Epithelial cell of proximal tubule (primary cell): ENCODE results near the gene SPC25. TPM values are rescaled to one million over a fixed set of nuclear protein-coding genes. Genes with fewer than 3 reads are reported as not detected.

Source experiments
- DNase-seq: peaks from one replicate; pipeline ENCODE4 v3.0.0-alpha.2; 2011; ENCODE audit warnings: low read depth
- H3K4me3 ChIP-seq: 2 replicates; pipeline ENCODE4 v1.5.1; 2011; ENCODE audit warnings: low read depth, mild to moderate bottlenecking, low read length
- total RNA-seq: library from RNA; depleted of rRNA; stranded (reverse); fragments of >200 nt; gene quantifications from 2 replicates; pipeline ENCODE4 v1.2.3, GENCODE V29; 2015
- TF ChIP-seq, protein P1 (sequence below): conservative IDR thresholded peaks from 2 replicates; pipeline ENCODE4 v1.5.1; 2012; ENCODE audit warnings: low read depth, mild to moderate bottlenecking, low read length

The SPC25 gene
- total RNA-seq, 1 donor from 2014 or later: 39.7 TPM

DNA sequence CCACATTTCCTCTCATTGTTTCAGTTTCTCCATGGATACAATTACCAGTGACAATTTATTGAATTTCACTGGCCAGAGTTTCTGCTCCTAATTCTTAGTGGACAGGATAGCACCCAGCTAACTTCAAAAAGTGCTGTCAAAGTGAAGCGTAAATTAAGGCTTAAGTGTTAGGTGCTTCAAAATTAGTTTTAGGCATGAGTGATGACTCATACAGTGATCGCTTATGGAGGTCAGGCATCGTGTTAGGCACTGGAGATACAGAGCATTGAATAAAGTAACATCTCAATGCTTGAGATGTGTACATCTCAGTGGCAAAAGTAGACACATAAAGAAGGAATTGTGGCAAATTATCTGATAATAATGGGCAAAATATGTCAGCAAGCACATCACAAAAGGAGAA lies 47.0 kb downstream of the SPC25 start:
- TF ChIP-seq, protein P1, sequence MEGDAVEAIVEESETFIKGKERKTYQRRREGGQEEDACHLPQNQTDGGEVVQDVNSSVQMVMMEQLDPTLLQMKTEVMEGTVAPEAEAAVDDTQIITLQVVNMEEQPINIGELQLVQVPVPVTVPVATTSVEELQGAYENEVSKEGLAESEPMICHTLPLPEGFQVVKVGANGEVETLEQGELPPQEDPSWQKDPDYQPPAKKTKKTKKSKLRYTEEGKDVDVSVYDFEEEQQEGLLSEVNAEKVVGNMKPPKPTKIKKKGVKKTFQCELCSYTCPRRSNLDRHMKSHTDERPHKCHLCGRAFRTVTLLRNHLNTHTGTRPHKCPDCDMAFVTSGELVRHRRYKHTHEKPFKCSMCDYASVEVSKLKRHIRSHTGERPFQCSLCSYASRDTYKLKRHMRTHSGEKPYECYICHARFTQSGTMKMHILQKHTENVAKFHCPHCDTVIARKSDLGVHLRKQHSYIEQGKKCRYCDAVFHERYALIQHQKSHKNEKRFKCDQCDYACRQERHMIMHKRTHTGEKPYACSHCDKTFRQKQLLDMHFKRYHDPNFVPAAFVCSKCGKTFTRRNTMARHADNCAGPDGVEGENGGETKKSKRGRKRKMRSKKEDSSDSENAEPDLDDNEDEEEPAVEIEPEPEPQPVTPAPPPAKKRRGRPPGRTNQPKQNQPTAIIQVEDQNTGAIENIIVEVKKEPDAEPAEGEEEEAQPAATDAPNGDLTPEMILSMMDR: no peak
- DNase-seq: no peak
- no peak overlapping the region for H3K4me3 ChIP-seq

DNA sequence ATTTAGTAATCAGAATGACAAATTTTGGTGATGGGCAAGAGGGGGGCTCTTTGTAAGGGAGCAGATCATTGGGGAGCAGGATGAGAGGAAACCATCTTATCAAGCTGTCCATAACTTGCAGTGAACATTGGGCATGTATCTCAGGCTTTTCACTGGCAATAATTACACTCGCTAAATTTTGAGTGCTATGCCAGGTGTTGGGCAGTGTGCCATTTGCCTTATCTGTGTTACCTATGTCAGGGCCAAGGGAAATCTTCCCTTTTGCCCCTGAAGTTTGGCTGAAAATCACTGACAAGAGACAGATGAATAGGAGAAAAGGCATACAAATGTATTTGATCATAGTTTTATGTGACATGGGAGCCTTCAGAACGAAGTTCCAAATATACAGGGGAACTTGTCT lies 48.8 kb downstream of the SPC25 start:
- DNase-seq: no peak

DNA sequence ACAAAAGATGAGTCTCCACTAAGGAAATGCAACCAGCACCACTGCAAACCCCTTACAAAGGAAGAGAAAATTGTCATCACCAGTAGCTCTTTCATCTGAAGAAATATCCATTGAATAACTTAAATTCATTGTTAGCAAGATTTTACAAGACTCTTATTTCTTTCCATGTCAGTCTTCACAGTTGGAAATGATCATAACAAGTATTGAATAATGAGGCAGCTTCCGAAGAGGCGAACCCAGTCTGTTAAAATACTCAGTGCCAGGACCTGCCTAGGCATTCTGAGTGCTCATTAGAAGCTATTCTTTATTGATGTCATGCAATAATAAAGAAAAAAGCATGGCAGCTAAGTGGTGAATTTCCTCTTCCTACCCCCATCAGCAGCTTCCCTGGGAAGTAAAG lies 54.3 kb downstream of the SPC25 start:
- no peak overlapping the region for H3K4me3 ChIP-seq
- TF ChIP-seq, protein P1: no peak
- no peak for DNase-seq

More for the DNA sequence above, 48.8 kb downstream of the SPC25 start:
- H3K4me3 ChIP-seq: no peak overlapping the region
- TF ChIP-seq, protein P1: no peak

DNA sequence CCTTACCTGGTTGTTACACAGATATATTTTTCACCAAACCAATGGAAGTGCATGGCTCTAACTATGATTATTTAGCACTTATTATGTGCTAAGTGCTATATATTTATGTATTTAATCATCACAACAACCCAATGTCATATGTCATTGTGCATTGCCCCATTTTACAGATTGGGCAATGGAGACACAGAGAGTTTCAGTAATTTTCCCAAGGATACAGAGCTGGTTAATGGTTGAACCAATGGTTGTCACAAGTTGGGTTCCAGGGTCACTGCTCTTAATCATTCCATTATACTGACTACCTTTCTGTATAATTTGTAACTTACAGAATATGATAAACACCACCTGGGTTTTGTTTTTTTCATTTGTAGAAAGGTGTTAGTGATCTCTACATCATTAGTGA lies 58.6 kb downstream of the SPC25 start:
- H3K4me3 ChIP-seq: no peak overlapping the region
- DNase-seq: no peak
- TF ChIP-seq, protein P1: no peak

DNA sequence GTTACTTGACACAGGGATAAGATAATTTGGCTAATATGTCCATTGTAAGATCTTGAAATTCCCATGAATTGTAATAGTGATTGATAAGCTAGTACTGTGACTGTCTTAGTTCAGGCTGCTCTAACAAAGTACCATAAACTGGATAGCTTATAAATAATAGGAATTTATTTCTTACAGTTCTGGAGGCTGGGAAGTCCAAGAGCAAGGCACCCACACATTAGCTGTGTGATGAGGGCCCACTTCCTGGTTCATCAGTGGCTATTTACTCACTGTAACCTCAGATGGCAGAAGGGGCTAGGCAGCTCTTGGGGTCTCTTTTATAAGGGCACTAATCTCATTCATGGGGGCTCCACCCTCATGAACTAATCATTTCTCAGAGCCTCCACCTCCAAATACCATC lies 59.3 kb downstream of the SPC25 start:
- DNase-seq: no peak
- TF ChIP-seq, protein P1: no peak
- no peak overlapping the region for H3K4me3 ChIP-seq

DNA sequence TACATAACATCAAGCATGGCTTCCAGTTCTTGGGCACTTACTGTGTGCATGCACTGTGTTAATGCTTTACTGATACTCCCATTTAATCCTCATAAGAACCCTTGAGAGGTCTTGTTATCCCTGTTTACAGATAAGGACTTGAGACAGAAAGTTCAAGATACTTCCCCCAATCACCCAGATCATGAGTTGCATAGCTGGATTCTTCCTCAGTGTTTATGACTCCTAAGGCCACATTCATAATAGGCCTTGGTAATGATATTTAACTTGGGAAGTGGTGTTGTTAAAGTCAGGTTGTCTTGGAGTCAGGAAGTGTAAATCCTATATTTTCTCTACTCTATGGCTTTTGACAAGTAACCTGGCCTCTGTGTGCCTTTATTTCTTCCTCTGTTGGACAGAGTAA lies 65.1 kb downstream of the SPC25 start:
- DNase-seq: no peak
- H3K4me3 ChIP-seq: no peak overlapping the region
- TF ChIP-seq, protein P1: no peak

DNA sequence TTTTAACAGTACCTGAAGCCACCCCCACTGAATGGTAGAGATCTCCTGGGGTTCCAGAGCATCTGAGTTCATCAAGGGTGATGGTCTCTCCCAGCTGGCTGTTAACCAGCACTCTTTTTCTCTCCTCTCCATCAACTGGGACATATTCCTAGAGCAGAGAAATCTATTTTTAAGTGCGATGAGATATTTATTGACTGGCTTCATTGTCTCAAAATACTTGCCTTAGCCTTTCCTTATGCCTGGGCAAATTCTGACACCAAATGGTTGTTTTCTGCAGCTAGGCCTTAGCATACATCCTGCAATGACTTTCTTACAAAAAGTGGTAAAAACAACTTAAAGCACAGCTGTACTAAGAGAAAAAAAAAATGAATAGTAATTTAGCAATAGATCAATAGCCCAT lies 68.2 kb downstream of the SPC25 start:
- no peak for DNase-seq

More for the DNA sequence above, 68.2 kb downstream of the SPC25 start:
- TF ChIP-seq, protein P1: no peak
- H3K4me3 ChIP-seq: no peak overlapping the region
